CD14-positive monocyte (primary cell): ENCODE measurements around the gene KCTD2. TPM values are rescaled to one million over a fixed set of nuclear protein-coding genes. Genes with fewer than 3 reads are reported as not detected.

Experiments
- DNase-seq, 3 donors: peaks; one replicate each; pipeline ENCODE4 v3.0.0-alpha.2; 2011 to 2022
- H2AFZ ChIP-seq: 2 replicates; pipeline ENCODE4 v1.6.0; 2012; ENCODE audit warnings: mild to moderate bottlenecking, low read depth, low read length, inconsistent platforms; ENCODE audit not compliant: insufficient read depth, poor library complexity, severe bottlenecking
- H3K27ac ChIP-seq, 2 donors: 1 replicate in 1 of 2; 2 replicates in 1 of 2; pipeline ENCODE4 v1.5.1; 2012 to 2013; ENCODE audit warnings: low read length in 2 of 2, control low read depth in 1 of 2, inconsistent platforms in 1 of 2, low read depth in 1 of 2, mild to moderate bottlenecking in 1 of 2
- H3K27me3 ChIP-seq, 2 donors: one replicate each; pipeline versions ENCODE4 v1.6.0 to v1.6.1; 2011 to 2013; ENCODE audit warnings: low read length in 2 of 2; ENCODE audit not compliant: control insufficient read depth in 2 of 2, insufficient read depth in 2 of 2
- H3K36me3 ChIP-seq, 2 donors: replicated peaks in 1 of 2; 1 replicate in 1 of 2; 2 replicates in 1 of 2; pipeline versions ENCODE4 v1.5.1 to v1.6.1; 2012 to 2013; ENCODE audit warnings: low read length in 2 of 2, control low read depth in 1 of 2, inconsistent platforms in 1 of 2, mild to moderate bottlenecking in 1 of 2; ENCODE audit not compliant: insufficient read depth in 2 of 2, control insufficient read depth in 1 of 2
- H3K4me1 ChIP-seq, 2 donors: 1 replicate in 1 of 2; 2 replicates in 1 of 2; pipeline versions ENCODE4 v1.5.1 to v1.6.1; 2012 to 2013; ENCODE audit warnings: low read length in 2 of 2, control low read depth in 1 of 2, inconsistent platforms in 1 of 2, mild to moderate bottlenecking in 1 of 2, moderate library complexity in 1 of 2; ENCODE audit not compliant: insufficient read depth in 2 of 2, control insufficient read depth in 1 of 2
- H3K4me2 ChIP-seq: replicated peaks from 2 replicates; pipeline ENCODE3; 2012; ENCODE audit warnings: low read length, moderate library complexity, mild to moderate bottlenecking; ENCODE audit not compliant: poor library complexity, severe bottlenecking; ENCODE audit errors: extremely low read depth
- H3K4me3 ChIP-seq, 3 experiments: fragments of 200-600 bp in 1 of 3; sonication (generic) in 1 of 3; replicated peaks in 1 of 3; 1 replicate in 2 of 3; 2 replicates in 1 of 3; pipeline ENCODE4 v1.5.1; 2011 to 2013; ENCODE audit warnings: low read length in 3 of 3, mild to moderate bottlenecking in 3 of 3, control low read depth in 2 of 3, low read depth in 2 of 3, inconsistent platforms in 1 of 3, moderate library complexity in 1 of 3
- H3K79me2 ChIP-seq: 2 replicates; pipeline ENCODE4 v1.6.0; 2012; ENCODE audit warnings: mild to moderate bottlenecking, control low read depth, inconsistent platforms, low read length, moderate library complexity; ENCODE audit not compliant: insufficient read depth
- H3K9ac ChIP-seq: 2 replicates; pipeline ENCODE4 v1.6.0; 2017; ENCODE audit warnings: low read length, mild to moderate bottlenecking; ENCODE audit not compliant: insufficient read depth, poor library complexity, severe bottlenecking
- H3K9me3 ChIP-seq, 2 donors: replicated peaks in 1 of 2; 1 replicate in 1 of 2; 2 replicates in 1 of 2; pipeline versions ENCODE4 v1.5.1 to v1.6.1; 2012 to 2013; ENCODE audit warnings: low read length in 2 of 2, control low read depth in 1 of 2; ENCODE audit not compliant: control insufficient read depth in 1 of 2, insufficient read depth in 1 of 2
- H4K20me1 ChIP-seq: 2 replicates; pipeline ENCODE4 v1.6.0; 2012; ENCODE audit warnings: mild to moderate bottlenecking, low read length, control low read depth, moderate library complexity; ENCODE audit not compliant: insufficient read depth
- H3K27ac Mint-ChIP-seq, 7 donors: one replicate each; pipeline ENCODE4 v1.8.0; 2020; ENCODE audit warnings: mild to moderate bottlenecking in 7 of 7, mixed read lengths in 7 of 7, moderate library complexity in 6 of 7, inconsistent platforms in 2 of 7
- H3K27me3 Mint-ChIP-seq, 3 donors: one replicate each; pipeline ENCODE4 v1.8.0; 2021 to 2022; ENCODE audit warnings: low read depth in 3 of 3, mild to moderate bottlenecking in 3 of 3, mixed read lengths in 3 of 3, moderate library complexity in 3 of 3, inconsistent platforms in 1 of 3
- H3K36me3 Mint-ChIP-seq, 2 donors: one replicate each; pipeline ENCODE4 v1.8.0; 2020; ENCODE audit warnings: mixed read lengths in 2 of 2, inconsistent platforms in 1 of 2, mild to moderate bottlenecking in 1 of 2
- H3K4me1 Mint-ChIP-seq: one replicate; pipeline ENCODE4 v1.8.0; 2020; ENCODE audit warnings: mild to moderate bottlenecking, mixed read lengths
- H3K4me3 Mint-ChIP-seq, 2 donors: one replicate each; pipeline ENCODE4 v1.8.0; 2020; ENCODE audit warnings: mild to moderate bottlenecking in 2 of 2, mixed read lengths in 2 of 2, moderate library complexity in 1 of 2
- H3K9me3 Mint-ChIP-seq, 7 donors: one replicate each; pipeline ENCODE4 v1.8.0; 2020 to 2022; ENCODE audit warnings: mixed read lengths in 7 of 7, mild to moderate bottlenecking in 6 of 7, moderate library complexity in 6 of 7, inconsistent platforms in 2 of 7
- CTCF ChIP-seq: fragments of 200-600 bp; IDR thresholded peaks from one replicate; pipeline ENCODE4 v1.8.0; 2022; ENCODE audit warnings: antibody characterized with exemption, mild to moderate bottlenecking
- WGBS: methylation state at CpG from one replicate; pipeline ENCODE4 v1.1.5; 2013; ENCODE audit warnings: missing lambda C conversion rate; ENCODE audit not compliant: insufficient coverage; 5-methylcytosine and 5-hydroxymethylcytosine counted together
- intact Hi-C, 2 donors: fragments of 100-400 bp; cut with micrococcal nuclease; formaldehyde crosslinking; loops; one replicate each; pipeline versions ENCODE4 v1.15.0 to v1.15.1; 2023
- polyA plus RNA-seq, 3 donors: library from polyadenylated mRNA; depleted of rRNA in 1 of 3; unstranded in 2 of 3; stranded (reverse) in 1 of 3; fragments of 300-500 nt in 2 of 3; fragments of >200 nt in 1 of 3; fragmentation: Illumina TruSeq in 2 of 3; gene quantifications; 1 replicate in 2 of 3; 2 replicates in 1 of 3; pipeline ENCODE4 v1.2.3, GENCODE V29; 2012 to 2021

The KCTD2 gene
- polyA plus RNA-seq, 3 donors: 2.8 to 17.0 (median 2.9) TPM

- DNase-seq: no peak
- Histone ChIP-seq H2AFZ (no peak overlapping the region), H3K27ac (no peak overlapping the region), H3K4me1 (peaks cover 33 to 34% of the 10 kb centered on the region in 2 donors), H3K36me3 (peaks cover 17 to 31% of the 10 kb centered on the region in 2 donors), H3K9me3 (no peaks in the 10 kb centered on the region), H4K20me1 (peaks cover 6% of the 10 kb centered on the region), H3K4me2 (no peak overlapping the region), H3K9ac (no peak overlapping the region), H3K27me3 (no peaks in the 10 kb centered on the region), H3K79me2 (peaks cover 24% of the 10 kb centered on the region), H3K4me3 (no peak overlapping the region)
- intact Hi-C loops: no loop called here
- H3K4me1 Mint-ChIP-seq: peaks cover 36% of the 10 kb centered on the region
- H3K9me3 Mint-ChIP-seq: no peaks in the 10 kb centered on the region
- H3K4me3 Mint-ChIP-seq: peak overlapping the region in 1 of 2 donors; percentile 45
- H3K27me3 Mint-ChIP-seq: peaks cover 0 to 6% (median 6%) of the 10 kb centered on the region in 3 donors
- TF ChIP-seq CTCF: no peak
- H3K36me3 Mint-ChIP-seq: peaks cover 38 to 44% of the 10 kb centered on the region in 2 donors
- H3K27ac Mint-ChIP-seq: no peak overlapping the region
- 100% methylated on average over 1 of the region's 2 CpGs for WGBS
These were observed 61.2 kb downstream of the KCTD2 start for GRCh38 chr17:75108193-75108592.

GRCh38 chr17:75109046-75109406 lies 62.0 kb downstream of the KCTD2 start:
- DNase-seq: peak in 1 of 3 donors; percentile 17

More at GRCh38 chr17:75109046-75109406, 62.0 kb downstream of the KCTD2 start:
- H3K9me3 ChIP-seq: no peaks in the 10 kb centered on the region
- H2AFZ ChIP-seq: peak overlapping the region; percentile 87
- 2% methylated on average over 22 of the region's 22 CpGs for WGBS
- peak overlapping the region; percentile 55 for H3K9ac ChIP-seq
- peak overlapping the region; percentile 93 for H3K4me2 ChIP-seq
- TF ChIP-seq CTCF: no peak
- H3K27me3 Mint-ChIP-seq: peaks cover 0 to 6% (median 6%) of the 10 kb centered on the region in 3 donors
- no peaks in the 10 kb centered on the region for H3K27me3 ChIP-seq
- peak overlapping the region in 1 of 7 donors; percentile 75 for H3K27ac Mint-ChIP-seq
- intact Hi-C loops: no loop called here
- peak overlapping the region; percentile 85 to 95 for H3K4me3 Mint-ChIP-seq
- peaks cover 24% of the 10 kb centered on the region for H3K79me2 ChIP-seq
- H3K4me1 ChIP-seq: peaks cover 38 to 40% of the 10 kb centered on the region in 2 donors
- peaks cover 40% of the 10 kb centered on the region for H3K4me1 Mint-ChIP-seq
- H3K36me3 ChIP-seq: peaks cover 12 to 23% of the 10 kb centered on the region in 2 donors
- peaks cover 6% of the 10 kb centered on the region for H4K20me1 ChIP-seq
- no peak overlapping the region for H3K27ac ChIP-seq
- H3K4me3 ChIP-seq: peak overlapping the region; percentile 78 to 88 (median 80)
- peaks cover 32 to 40% of the 10 kb centered on the region in 2 donors for H3K36me3 Mint-ChIP-seq
- H3K9me3 Mint-ChIP-seq: no peaks in the 10 kb centered on the region
